Skeletal muscle tissue (tissue), 4 donors: ENCODE measurements around the gene NKX2-3. TPM values are rescaled to one million over a fixed set of nuclear protein-coding genes. Genes with fewer than 3 reads are reported as not detected.

Experiments used
- H3K27ac ChIP-seq: one replicate; pipeline ENCODE4 v1.7.0; 2013; ENCODE audit warnings: mild to moderate bottlenecking, low read depth, low read length, inconsistent platforms
- H3K27me3 ChIP-seq, 3 donors: one replicate each; pipeline ENCODE4 v1.7.0; 2013; ENCODE audit warnings: low read length in 3 of 3; ENCODE audit not compliant: control insufficient read depth in 3 of 3, insufficient read depth in 3 of 3
- H3K36me3 ChIP-seq, 3 donors: one replicate each; pipeline ENCODE4 v1.7.0; 2013; ENCODE audit warnings: low read length in 3 of 3; ENCODE audit not compliant: control insufficient read depth in 3 of 3, insufficient read depth in 3 of 3
- H3K4me1 ChIP-seq, 3 donors: one replicate each; pipeline ENCODE4 v1.7.0; 2013; ENCODE audit warnings: low read length in 3 of 3, mild to moderate bottlenecking in 3 of 3; ENCODE audit not compliant: control insufficient read depth in 3 of 3, insufficient read depth in 3 of 3
- H3K4me3 ChIP-seq, 3 donors: one replicate each; pipeline ENCODE4 v1.7.0; 2013; ENCODE audit warnings: low read length in 3 of 3
- H3K9ac ChIP-seq, 3 donors: one replicate each; pipeline ENCODE4 v1.7.0; 2013; ENCODE audit warnings: low read length in 3 of 3, mild to moderate bottlenecking in 3 of 3, moderate library complexity in 2 of 3, low read depth in 1 of 3
- H3K9me3 ChIP-seq, 3 donors: one replicate each; pipeline ENCODE4 v1.7.0; 2013; ENCODE audit warnings: low read length in 3 of 3; ENCODE audit not compliant: control insufficient read depth in 3 of 3
- total RNA-seq: library from RNA; depleted of rRNA; stranded (reverse); fragments of >200 nt; gene quantifications from one replicate; pipeline ENCODE4 v1.2.3, GENCODE V29; 2014
- donor health status: Osteomylitis.

NKX2-3 gene
- total RNA-seq, 1 donor from 2014 or later: 1.0 TPM

GRCh38 chr10:99579971-99580370 lies 47.2 kb downstream of the NKX2-3 start:
- H3K36me3 ChIP-seq: no peaks in the 10 kb centered on the region
- no peak overlapping the region for H3K4me3 ChIP-seq
- H3K27me3 ChIP-seq: peaks cover 0 to 13% (median 10%) of the 10 kb centered on the region in 3 donors
- no peaks in the 10 kb centered on the region for H3K4me1 ChIP-seq
- H3K9me3 ChIP-seq: no peaks in the 10 kb centered on the region
- H3K27ac ChIP-seq: no peak overlapping the region
- no peak overlapping the region for H3K9ac ChIP-seq

- no peaks in the 10 kb centered on the region for H3K36me3 ChIP-seq
- no peak overlapping the region for H3K27ac ChIP-seq
- H3K4me1 ChIP-seq: no peaks in the 10 kb centered on the region
- no peak overlapping the region for H3K9ac ChIP-seq
- H3K4me3 ChIP-seq: no peak overlapping the region
- H3K27me3 ChIP-seq: peaks cover 0 to 16% (median 14%) of the 10 kb centered on the region in 3 donors
- no peaks in the 10 kb centered on the region for H3K9me3 ChIP-seq
These were observed 49.6 kb downstream of the NKX2-3 start for GRCh38 chr10:99582255-99582770.

DNA sequence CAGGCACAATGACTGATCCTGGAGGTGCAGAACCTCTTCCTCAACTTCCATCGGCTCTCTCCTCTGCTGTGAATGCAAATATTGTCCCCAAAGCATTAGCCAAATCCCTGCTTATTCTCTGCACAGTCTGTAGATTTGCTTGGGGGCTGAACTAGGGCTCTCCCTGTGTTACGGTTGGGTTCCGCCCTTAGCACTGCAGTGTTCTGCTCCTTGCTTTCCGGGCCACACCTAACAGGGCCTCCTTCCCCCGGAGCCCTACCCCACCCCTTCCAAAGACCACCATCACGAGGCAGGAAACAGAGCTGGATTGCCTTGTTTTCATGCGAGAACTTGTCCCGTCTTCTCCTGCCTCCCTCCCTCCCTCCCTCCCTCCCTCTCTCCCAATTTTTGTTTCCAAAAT lies 50.9 kb downstream of the NKX2-3 start:
- Histone ChIP-seq H3K27ac (no peak overlapping the region), H3K4me1 (no peaks in the 10 kb centered on the region), H3K9ac (no peak overlapping the region), H3K9me3 (no peaks in the 10 kb centered on the region), H3K4me3 (no peak overlapping the region), H3K27me3 (peaks cover 0 to 16% (median 14%) of the 10 kb centered on the region in 3 donors), H3K36me3 (no peaks in the 10 kb centered on the region)

Other genes with a start within 250 kb of the NKX2-3 start
- not detected for gene CNNM1, start 203.6 kb upstream of the NKX2-3 start, total RNA-seq
- 27.1 TPM for gene GOT1, start 102.3 kb upstream of the NKX2-3 start, total RNA-seq
- 15.7 TPM for gene SLC25A28, start 87.5 kb downstream of the NKX2-3 start, total RNA-seq
- gene ENTPD7, start 126.6 kb downstream of the NKX2-3 start, total RNA-seq: 4.7 TPM
- 30.3 TPM for gene COX15, start 199.2 kb downstream of the NKX2-3 start, total RNA-seq
- 19.3 TPM for gene CUTC, start 199.3 kb downstream of the NKX2-3 start, total RNA-seq
- gene ABCC2, start 249.7 kb downstream of the NKX2-3 start, total RNA-seq: 1.6 TPM